K562 (cell line): ENCODE measurements around the gene HSDL2. TPM values are rescaled to one million over a fixed set of nuclear protein-coding genes. Genes with fewer than 3 reads are reported as not detected.
A peak's percentile ranks its signal among the peaks of the same experiment; 100 is the strongest.

Experiments used
- BRCA1 ChIP-seq, 2 experiments: fragments of 450-650 bp in 1 of 2; sonication (generic) in 1 of 2; formaldehyde crosslinking in 1 of 2; IDR thresholded peaks; 2 replicates each; pipeline versions ENCODE4 v1.5.0 to v1.6.1; 2017 to 2020; ENCODE audit warnings: mild to moderate bottlenecking in 1 of 2, missing genetic modification reagents in 1 of 2
- CREB1 ChIP-seq, 2 experiments: sonication (generic) in 1 of 2; formaldehyde crosslinking in 1 of 2; IDR thresholded peaks; 2 replicates each; pipeline versions ENCODE4 v1.6.1 to v1.8.0; 2012 to 2022; ENCODE audit warnings: inconsistent platforms in 1 of 2, mild to moderate bottlenecking in 1 of 2, missing genetic modification reagents in 1 of 2, moderate library complexity in 1 of 2
- ETV1 ChIP-seq: fragments of 450-650 bp; conservative IDR thresholded peaks from 2 replicates; pipeline ENCODE4 v1.6.1; 2016; ENCODE audit warnings: missing genetic modification characterization, control low read depth, low read depth, missing compliant biosample characterization
- EZH2 ChIP-seq: IDR thresholded peaks from 2 replicates; pipeline ENCODE4 v1.6.1; 2012; ENCODE audit warnings: low read depth, mild to moderate bottlenecking, inconsistent platforms, low read length, borderline replicate concordance
- MEF2D ChIP-seq: conservative IDR thresholded peaks from 2 replicates; pipeline ENCODE4 v1.6.1; 2016; ENCODE audit warnings: low read depth, missing genetic modification characterization, missing compliant biosample characterization
- MEIS2 ChIP-seq: fragments of 450-650 bp; IDR thresholded peaks from 2 replicates; pipeline ENCODE4 v1.6.1; 2014; ENCODE audit warnings: mild to moderate bottlenecking; ENCODE audit not compliant: partially characterized antibody
- MYC ChIP-seq, 2 experiments: fragments of 250-450 bp in 1 of 2; sonication (Bioruptor Pico) in 1 of 2; IDR thresholded peaks; 2 replicates each; pipeline versions ENCODE4 v1.5.1 to v1.6.1; 2012 to 2021; ENCODE audit warnings: low read depth in 2 of 2, borderline replicate concordance in 1 of 2, improper control_type of control experiment in 1 of 2, low read length in 1 of 2, mild to moderate bottlenecking in 1 of 2, moderate library complexity in 1 of 2
- PBX2 ChIP-seq, 2 experiments: IDR thresholded peaks in 1 of 2; conservative IDR thresholded peaks in 1 of 2; 2 replicates each; pipeline ENCODE4 v1.6.1; 2016; ENCODE audit warnings: low read depth in 2 of 2, mild to moderate bottlenecking in 1 of 2, missing compliant biosample characterization in 1 of 2, missing genetic modification characterization in 1 of 2, moderate library complexity in 1 of 2
- PKNOX1 ChIP-seq: fragments of 450-650 bp; IDR thresholded peaks from 2 replicates; pipeline ENCODE4 v1.6.1; 2016
- PREB ChIP-seq: sonication (generic); formaldehyde crosslinking; IDR thresholded peaks from 2 replicates; pipeline ENCODE4 v1.8.1; 2023; ENCODE audit warnings: mild to moderate bottlenecking, missing genetic modification reagents
- PRPF4 ChIP-seq: fragments of 200-400 bp; formaldehyde crosslinking; IDR thresholded peaks from one replicate; pipeline ENCODE4 v1.6.1; 2017; ENCODE audit warnings: low read length, low read depth, mild to moderate bottlenecking; ENCODE audit not compliant: insufficient read depth, poor library complexity, severe bottlenecking
- SAFB2 ChIP-seq: fragments of 200-400 bp; formaldehyde crosslinking; IDR thresholded peaks from 2 replicates; pipeline ENCODE4 v1.6.1; 2018; ENCODE audit warnings: borderline replicate concordance, low read length, low read depth, moderate library complexity; ENCODE audit not compliant: severe bottlenecking
- SRF ChIP-seq, 2 experiments: fragments of 250-450, 450-650 bp in 1 of 2; sonication (Bioruptor Pico) in 1 of 2; sonication (generic) in 1 of 2; formaldehyde crosslinking; IDR thresholded peaks; 2 replicates each; pipeline versions ENCODE4 v1.5.0 to v1.5.1; 2020 to 2022; ENCODE audit warnings: mild to moderate bottlenecking in 1 of 2, missing genetic modification reagents in 1 of 2
- ZNF224 ChIP-seq: sonication (generic); formaldehyde crosslinking; IDR thresholded peaks from 2 replicates; pipeline ENCODE4 v1.8.0; 2022; ENCODE audit warnings: mild to moderate bottlenecking, missing genetic modification reagents
- polyA plus RNA-seq, 8 experiments: library from polyadenylated mRNA; depleted of rRNA in 4 of 8; stranded (reverse) in 5 of 8; unstranded in 3 of 8; fragments of >200 nt; fragmentation: Nextera tagmentation in 2 of 8; fragmentation: Illumina TruSeq in 1 of 8; extraction: Ambion mirVana in 2 of 8; extraction: Trizol in 1 of 8; gene quantifications; 2 replicates each; pipeline versions ENCODE4 v1.2.1 to v1.2.3, GENCODE V29; 2011 to 2014; ENCODE audit warnings: inconsistent platforms in 1 of 8, missing spikeins in 1 of 8
- total RNA-seq, 7 experiments: library from RNA; depleted of rRNA in 6 of 7; stranded (reverse); fragments of >200 nt in 6 of 7; fragmentation: Illumina TruSeq in 2 of 7; extraction: Trizol in 2 of 7; gene quantifications; 2 replicates each; pipeline versions ENCODE4 v1.2.1 to v1.2.3, GENCODE V29; 2011 to 2021; ENCODE audit warnings: low replicate concordance in 1 of 7

HSDL2 gene
- total and polyA plus RNA-seq, 9 of the 15 experiments (the other 6 are each of a cell fraction or from before 2014, with no cell fraction given), result 22.8 to 74.1 (median 35.6) TPM

GRCh38 chr9:112380825-112381221, 915 bp downstream of the HSDL2 start (continued):
- no peak for TF ChIP-seq MYC (IDR thresholded peaks at IDR 0.05; ENCODE audit: low read depth, low read length)
- no peak for TF ChIP-seq MYC (CRISPR knock-in tag; IDR thresholded peaks at IDR 0.05; ENCODE audit: borderline replicate concordance, low read depth)
- no peak for TF ChIP-seq EZH2
- peak; percentile 54; the same call in 1 of the 2 replicates for TF ChIP-seq MEF2D (tag)
- TF ChIP-seq CREB1 (IDR thresholded peaks at IDR 0.05), result no peak
- TF ChIP-seq CREB1 (CRISPR knock-in tag; IDR thresholded peaks at IDR 0.05), result 0 out of 2 replicates have a peak, but pooled peaks have one; percentile 8
- TF ChIP-seq ETV1 (tag), result peak; percentile 77
- TF ChIP-seq BRCA1 (IDR thresholded peaks at IDR 0.05), result no peak
- no peak for TF ChIP-seq BRCA1 (CRISPR knock-in tag; IDR thresholded peaks at IDR 0.05)
- no peak for TF ChIP-seq PREB
- peak; percentile 90 for TF ChIP-seq PKNOX1
- no peak for TF ChIP-seq SAFB2
- no peak for TF ChIP-seq ZNF224 (CRISPR knock-in tag)
- no peak for TF ChIP-seq PRPF4
- peak; percentile 65 for TF ChIP-seq MEIS2
- TF ChIP-seq SRF (CRISPR knock-in tag; IDR thresholded peaks at IDR 0.05), result no peak
- TF ChIP-seq PBX2 (CRISPR knock-in tag; IDR thresholded peaks at IDR 0.05; ENCODE audit: low read depth), result no peak
- TF ChIP-seq PBX2 (tag; conservative IDR thresholded peaks at IDR 0.05; ENCODE audit: low read depth), result peak; percentile 71
